HEK293 (cell line): ENCODE measurements around the gene ABCB4.

Experiments used
- ATF2 ChIP-seq: fragments of 450-650 bp; formaldehyde crosslinking; IDR thresholded peaks from 2 replicates; pipeline ENCODE4 v1.5.1; 2016; ENCODE audit warnings: missing biosample characterization, missing genetic modification characterization, low read depth
- CTCF ChIP-seq: fragments of 450-650 bp; formaldehyde crosslinking; IDR thresholded peaks from 2 replicates; pipeline ENCODE4 v1.5.1; 2016; ENCODE audit warnings: missing biosample characterization, missing genetic modification characterization
- KLF16 ChIP-seq: fragments of 450-650 bp; formaldehyde crosslinking; IDR thresholded peaks from 2 replicates; pipeline ENCODE4 v1.5.1; 2017; ENCODE audit warnings: missing biosample characterization, missing genetic modification characterization
- PRDM6 ChIP-seq: fragments of 450-650 bp; formaldehyde crosslinking; IDR thresholded peaks from 2 replicates; pipeline ENCODE4 v1.5.1; 2017; ENCODE audit warnings: missing biosample characterization, missing genetic modification characterization
- ZBTB10 ChIP-seq: fragments of 450-650 bp; formaldehyde crosslinking; IDR thresholded peaks from 2 replicates; pipeline ENCODE4 v1.5.1; 2016; ENCODE audit warnings: missing biosample characterization, missing genetic modification characterization
- ZBTB26 ChIP-seq: fragments of 450-650 bp; formaldehyde crosslinking; optimal IDR thresholded peaks from 2 replicates; pipeline ENCODE3; 2016; ENCODE audit warnings: missing biosample characterization, mild to moderate bottlenecking, missing genetic modification characterization
- ZBTB44 ChIP-seq: fragments of 450-650 bp; IDR thresholded peaks from 2 replicates; pipeline ENCODE4 v1.5.1; 2018; ENCODE audit warnings: missing biosample characterization, mild to moderate bottlenecking, missing genetic modification characterization
- ZNF138 ChIP-seq: fragments of 450-650 bp; formaldehyde crosslinking; IDR thresholded peaks from 2 replicates; pipeline ENCODE4 v1.5.1; 2016; ENCODE audit warnings: missing biosample characterization, missing genetic modification characterization, borderline replicate concordance
- ZNF157 ChIP-seq: fragments of 450-650 bp; formaldehyde crosslinking; IDR thresholded peaks from 2 replicates; pipeline ENCODE4 v1.5.1; 2016; ENCODE audit warnings: missing biosample characterization, missing genetic modification characterization
- ZNF366 ChIP-seq: fragments of 450-650 bp; formaldehyde crosslinking; conservative IDR thresholded peaks from 2 replicates; pipeline ENCODE4 v1.5.1; 2016; ENCODE audit warnings: missing biosample characterization, missing genetic modification characterization
- ZNF548 ChIP-seq: fragments of 450-650 bp; formaldehyde crosslinking; IDR thresholded peaks from 2 replicates; pipeline ENCODE4 v1.5.1; 2016; ENCODE audit warnings: missing biosample characterization, missing genetic modification characterization
- ZNF660 ChIP-seq: fragments of 450-650 bp; IDR thresholded peaks from 2 replicates; pipeline ENCODE4 v1.5.1; 2018; ENCODE audit warnings: missing biosample characterization, mild to moderate bottlenecking, missing genetic modification characterization
- ZNF707 ChIP-seq: fragments of 450-650 bp; formaldehyde crosslinking; IDR thresholded peaks from 2 replicates; pipeline ENCODE4 v1.5.1; 2016; ENCODE audit warnings: missing biosample characterization, missing genetic modification characterization

- no peak for TF ChIP-seq CTCF (tag by site-specific recombination)
- TF ChIP-seq ZBTB26 (tag by site-specific recombination): no peak
- TF ChIP-seq ZNF157 (tag by site-specific recombination): no peak
- TF ChIP-seq ATF2: no peak
- TF ChIP-seq ZNF138 (tag by site-specific recombination): no peak
- no peak for TF ChIP-seq ZNF707 (tag by site-specific recombination)
- TF ChIP-seq ZNF548 (tag by site-specific recombination): no peak
- TF ChIP-seq KLF16 (tag by site-specific recombination): no peak
- no peak for TF ChIP-seq ZNF366 (tag by site-specific recombination)
- no peak for TF ChIP-seq ZBTB10
- TF ChIP-seq ZNF660 (tag by site-specific recombination): no peak
- no peak for TF ChIP-seq ZBTB44
- no peak for TF ChIP-seq PRDM6 (tag by site-specific recombination)
Observed at GRCh38 chr7:87413951-87414793, 61.3 kb downstream of the ABCB4 start.
